HG03060 (cell line): ENCODE data around the gene CDR2L.
"Not testable (repeated sequence)": the region's sequence is repeated elsewhere in the genome, so short reads cannot be mapped to it uniquely, and the experiment has no call there.

Experiments used
- ATAC-seq: cut with Tn5 transposase; IDR thresholded peaks from one replicate; pipeline ENCODE4 v1.9.1; 2021; ENCODE audit warnings: low read depth, moderate number of reproducible peaks; ENCODE audit not compliant: unreplicated experiment

The CDR2L gene

GRCh38 chr17:75034236-75034908 is 46.9 kb downstream of the CDR2L start:
- ATAC-seq: no peak

GRCh38 chr17:75036643-75037268 is 49.3 kb downstream of the CDR2L start:
- no peak for ATAC-seq

GRCh38 chr17:75039238-75039637 is 51.8 kb downstream of the CDR2L start:
- no peak for ATAC-seq

GRCh38 chr17:75041656-75042280 is 54.3 kb downstream of the CDR2L start:
- no peak for ATAC-seq

- ATAC-seq: not testable (repeated sequence)
Observed at GRCh38 chr17:75043789-75044188, 56.4 kb downstream of the CDR2L start.

GRCh38 chr17:75044716-75045115 is 57.3 kb downstream of the CDR2L start:
- no peak for ATAC-seq

GRCh38 chr17:75045946-75046406 is 58.5 kb downstream of the CDR2L start:
- ATAC-seq: not testable (repeated sequence)

GRCh38 chr17:75046407-75047289 is 59.2 kb downstream of the CDR2L start, which contains the start of the genes ATP5PD and KCTD2:
TSS of gene ATP5PD (minus strand) at chr17:75046969. CDS start at chr17:75042650, 4,319 bp downstream.
TSS of gene KCTD2 (plus strand) at chr17:75047225. CDS start at chr17:75047251, 26 bp downstream.
- peak; percentile 77 for ATAC-seq

- no peak for ATAC-seq
Observed at GRCh38 chr17:75047398-75048098, 60.1 kb downstream of the CDR2L start.

- ATAC-seq: no peak
Observed at GRCh38 chr17:75048249-75048878, 60.9 kb downstream of the CDR2L start.

- no peak for ATAC-seq
Observed at GRCh38 chr17:75049057-75049456, 61.6 kb downstream of the CDR2L start.

- ATAC-seq: no peak
Observed at GRCh38 chr17:75049706-75050105, 62.3 kb downstream of the CDR2L start.

- no peak for ATAC-seq
Observed at GRCh38 chr17:75051941-75052340, 64.5 kb downstream of the CDR2L start.
